HCT116 (cell line): Measurements from ENCODE around the gene IFNL1. TPM values are rescaled to one million over a fixed set of nuclear protein-coding genes. Genes with fewer than 3 reads are reported as not detected.

ENCODE experiments used
- ATAC-seq: fragments of 200-7000 bp; cut with Tn5 transposase; 2 replicates; pipeline ENCODE4 v1.9.1; 2020; ENCODE audit warnings: mild to moderate bottlenecking, moderate library complexity
- BruUV-seq: library from RNA; stranded (reverse); fragments of 400-500 nt; replicated peaks from 2 replicates; lab custom pipeline; 2021; lab: Mats Ljungman, UMichigan
- CTCF ChIA-PET: fragments of 300-600 bp; sonication (Branson Sonifier 250); formaldehyde crosslinking; loops from one replicate; lab custom pipeline; 2021; ENCODE audit warnings: antibody characterized with exemption; lab: Charles Lee
- POLR2A ChIA-PET: fragments of 300-600, 350-600 bp; sonication (Branson Sonifier 250); formaldehyde crosslinking; loops from one replicate; lab custom pipeline; 2021; ENCODE audit warnings: antibody characterized with exemption; lab: Charles Lee
- RAD21 ChIA-PET, 2 experiments: fragments of 300-600 bp; sonication (Branson Sonifier 250); formaldehyde crosslinking; loops; one replicate each; lab custom pipeline; 2023; ENCODE audit warnings: low total read pairs in 2 of 2; ENCODE audit not compliant: uncharacterized antibody in 2 of 2, unreplicated experiment in 2 of 2, low non-redundant PET in 1 of 2; lab: Charles Lee
- DNase-seq: peaks from one replicate; pipeline ENCODE4 v3.0.0-alpha.2; 2010; ENCODE audit warnings: low read depth, low spot score
- H2AFZ ChIP-seq: fragments of 200-600 bp; shearing (Covaris generic), sonication (generic); 2 replicates; pipeline ENCODE4 v1.6.1; 2017; ENCODE audit warnings: low read depth, mixed run types, mixed read lengths, antibody characterized with exemption, low read length; ENCODE audit not compliant: poor library complexity, severe bottlenecking
- H3K27ac ChIP-seq: 2 replicates; pipeline ENCODE4 v1.5.1; 2012; ENCODE audit warnings: low read depth, low read length
- H3K27me3 ChIP-seq: fragments of 200-600 bp; sonication (generic); 2 replicates; pipeline ENCODE4 v1.6.1; 2016; ENCODE audit warnings: mixed run types, low read length, mixed read lengths; ENCODE audit not compliant: insufficient read depth
- H3K36me3 ChIP-seq, 2 experiments: fragments of 200-500 bp in 1 of 2; fragments of 200-600 bp in 1 of 2; sonication (Bioruptor generic) in 1 of 2; sonication (generic) in 1 of 2; 2 replicates each; pipeline versions ENCODE4 v1.5.1 to v1.6.1; 2014 to 2016; ENCODE audit warnings: low read length in 2 of 2, inconsistent platforms in 1 of 2, mixed read lengths in 1 of 2, mixed run types in 1 of 2; ENCODE audit not compliant: insufficient read depth in 2 of 2, control insufficient read depth in 1 of 2
- H3K4me1 ChIP-seq, 2 experiments: fragments of 200-600 bp in 1 of 2; sonication (generic) in 1 of 2; 2 replicates each; pipeline versions ENCODE4 v1.5.1 to v1.6.1; 2012 to 2017; ENCODE audit warnings: low read length in 2 of 2, inconsistent platforms in 1 of 2, mild to moderate bottlenecking in 1 of 2, mixed read lengths in 1 of 2, mixed run types in 1 of 2, moderate library complexity in 1 of 2; ENCODE audit not compliant: insufficient read depth in 2 of 2, control insufficient read depth in 1 of 2
- H3K4me2 ChIP-seq: fragments of 200-600 bp; sonication (generic); 2 replicates; pipeline ENCODE4 v1.6.1; 2017; ENCODE audit warnings: mixed run types, low read length, mixed read lengths
- H3K4me3 ChIP-seq, 2 experiments: fragments of 200-600 bp in 1 of 2; sonication (generic) in 1 of 2; replicated peaks in 1 of 2; 2 replicates each; pipeline ENCODE4 v1.5.1; 2011 to 2016; ENCODE audit warnings: low read length in 2 of 2, control low read depth in 1 of 2, low read depth in 1 of 2, mild to moderate bottlenecking in 1 of 2, mixed read lengths in 1 of 2, mixed run types in 1 of 2
- H3K79me2 ChIP-seq: fragments of 200-600 bp; sonication (generic); 2 replicates; pipeline ENCODE4 v1.6.1; 2017; ENCODE audit warnings: mild to moderate bottlenecking, mixed run types, low read length, moderate library complexity, mixed read lengths; ENCODE audit not compliant: insufficient read depth
- H3K9ac ChIP-seq: fragments of 200-600 bp; sonication (generic); 2 replicates; pipeline ENCODE4 v1.6.1; 2016; ENCODE audit warnings: low read length, mixed read lengths
- H3K9me2 ChIP-seq: fragments of 200-600 bp; sonication (generic), shearing (Covaris generic); 2 replicates; pipeline ENCODE4 v1.6.1; 2017; ENCODE audit warnings: mixed run types, mild to moderate bottlenecking, moderate library complexity; ENCODE audit not compliant: insufficient read depth
- H3K9me3 ChIP-seq, 2 experiments: fragments of 200-500 bp in 1 of 2; fragments of 200-600 bp in 1 of 2; sonication (Bioruptor generic) in 1 of 2; sonication (generic) in 1 of 2; 2 replicates each; pipeline ENCODE4 v1.6.1; 2014 to 2017; ENCODE audit warnings: low read length in 2 of 2, mixed read lengths in 2 of 2, inconsistent platforms in 1 of 2, low read depth in 1 of 2, mild to moderate bottlenecking in 1 of 2, mixed run types in 1 of 2, moderate library complexity in 1 of 2; ENCODE audit not compliant: control insufficient read depth in 1 of 2, insufficient read depth in 1 of 2
- H4K20me1 ChIP-seq: fragments of 200-600 bp; sonication (generic), shearing (Covaris generic); 2 replicates; pipeline ENCODE4 v1.6.1; 2017; ENCODE audit warnings: mixed run types, mild to moderate bottlenecking, moderate library complexity; ENCODE audit not compliant: insufficient read depth
- CBX3 ChIP-seq: IDR thresholded peaks from 2 replicates; pipeline ENCODE4 v1.6.1; 2012; ENCODE audit warnings: low read depth
- EZH2 ChIP-seq: fragments of 200-600 bp; sonication (generic); IDR thresholded peaks from 2 replicates; pipeline ENCODE4 v1.6.1; 2017; ENCODE audit warnings: antibody characterized with exemption, mixed run types
- EZH2phosphoT487 ChIP-seq: fragments of 200-600 bp; IDR thresholded peaks from 2 replicates; pipeline ENCODE4 v1.6.1; 2018; ENCODE audit warnings: antibody characterized with exemption, borderline replicate concordance
- JUND ChIP-seq: IDR thresholded peaks from 2 replicates; pipeline ENCODE4 v1.6.1; 2012
- POLR2A ChIP-seq: IDR thresholded peaks from 2 replicates; pipeline ENCODE4 v1.7.0; 2011; ENCODE audit warnings: borderline replicate concordance; ENCODE audit not compliant: insufficient read depth, insufficient read length; ENCODE audit errors: extremely low read depth
- POLR2AphosphoS5 ChIP-seq: IDR thresholded peaks from 2 replicates; pipeline ENCODE4 v1.6.1; 2011; ENCODE audit warnings: mild to moderate bottlenecking, low read depth, low read length, moderate library complexity
- RAD21 ChIP-seq: IDR thresholded peaks from 2 replicates; pipeline ENCODE4 v1.6.1; 2012; ENCODE audit warnings: low read depth, mild to moderate bottlenecking
- SIN3A ChIP-seq: IDR thresholded peaks from 2 replicates; pipeline ENCODE4 v1.6.1; 2012; ENCODE audit warnings: low read depth
- SP1 ChIP-seq: IDR thresholded peaks from 2 replicates; pipeline ENCODE4 v1.6.1; 2012; ENCODE audit warnings: low read depth
- SRF ChIP-seq: IDR thresholded peaks from 2 replicates; pipeline ENCODE4 v1.6.1; 2012; ENCODE audit warnings: low read depth
- YY1 ChIP-seq: IDR thresholded peaks from 2 replicates; pipeline ENCODE4 v1.6.1; 2011; ENCODE audit warnings: low read length, low read depth, moderate library complexity, mild to moderate bottlenecking; ENCODE audit not compliant: insufficient replicate concordance; ENCODE audit errors: extremely low read depth
- ZFX ChIP-seq: fragments of 450-650 bp; IDR thresholded peaks from 2 replicates; pipeline ENCODE4 v1.6.1; 2017
- ZNF274 ChIP-seq: fragments of 200-500 bp; sonication (Bioruptor generic); IDR thresholded peaks from 2 replicates; pipeline ENCODE4 v1.6.1; 2014; ENCODE audit warnings: mild to moderate bottlenecking, low read depth, low read length, inconsistent platforms
- intact Hi-C: fragments of 100-400 bp; cut with micrococcal nuclease; formaldehyde crosslinking; loops from 2 replicates; pipeline ENCODE4 v1.10.0; 2022
- total RNA-seq: library from RNA; stranded (reverse); gene quantifications from one replicate; pipeline ENCODE4 v1.2.1, GENCODE V29; 2021; ENCODE audit not compliant: unreplicated experiment
- TF ChIP-seq, protein P1 (sequence below): IDR thresholded peaks from 2 replicates; pipeline ENCODE4 v1.6.1; 2011; ENCODE audit warnings: mild to moderate bottlenecking, low read length, moderate library complexity; ENCODE audit not compliant: insufficient replicate concordance; ENCODE audit errors: extremely low read depth
- TF ChIP-seq, protein P2 (sequence below): IDR thresholded peaks from 2 replicates; pipeline ENCODE4 v1.6.1; 2012; ENCODE audit warnings: low read depth
- TF ChIP-seq, protein P3 (sequence below): IDR thresholded peaks from 2 replicates; pipeline ENCODE4 v1.6.1; 2012

Gene IFNL1
- total RNA-seq, 1 experiment from 2014 or later, result not detected

DNA sequence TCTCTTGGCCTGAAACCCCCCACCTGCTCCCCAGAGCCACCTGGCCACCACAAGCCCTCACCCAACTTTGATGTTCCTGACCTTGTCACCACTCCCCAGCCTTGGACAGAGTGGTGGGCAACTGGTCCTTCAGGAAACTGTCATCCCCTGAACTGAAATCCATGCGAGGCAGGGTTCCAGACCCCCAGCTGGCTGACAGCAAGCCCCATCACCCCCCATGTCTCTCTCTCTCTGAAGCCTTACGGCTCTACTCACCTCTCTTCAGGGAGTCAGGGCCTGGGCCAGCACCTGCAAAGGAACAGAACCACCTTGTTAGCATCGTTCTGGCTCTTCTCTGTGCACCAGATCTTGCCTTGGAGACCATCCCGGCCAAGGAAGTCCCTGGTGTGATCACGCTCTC, 21.9 kb downstream of the IFNL1 start:
- no peak for ATAC-seq
- Histone ChIP-seq H3K27ac (no peak overlapping the region), H3K27me3 (no peaks in the 10 kb centered on the region), H3K9ac (no peak overlapping the region), H3K4me1 (peaks cover 3 to 16% of the 10 kb centered on the region in 2 experiments; a peak in 3 of 4 replicates), H4K20me1 (no peaks in the 10 kb centered on the region), H2AFZ (no peak overlapping the region), H3K4me3 (no peak overlapping the region), H3K79me2 (peaks cover 22% of the 10 kb centered on the region), H3K4me2 (no peak overlapping the region), H3K36me3 (peaks cover 6 to 7% of the 10 kb centered on the region in 2 experiments), H3K9me2 (no peaks in the 10 kb centered on the region), H3K9me3 (no peaks in the 10 kb centered on the region)
- intact Hi-C loops, result no loop called here
- ChIA-PET CTCF (no interaction called here), POLR2A (no interaction called here), RAD21 (no interaction called here)
- TF ChIP-seq YY1 (no peak), EZH2 (no peak), SIN3A (no peak), POLR2A (no peak), SP1 (no peak), POLR2AphosphoS5 (no peak), JUND (no peak), RAD21 (no peak), ZNF274 (no peak), SRF (no peak), CBX3 (no peak), EZH2phosphoT487 (no peak), ZFX (no peak)
- TF ChIP-seq, protein P1, sequence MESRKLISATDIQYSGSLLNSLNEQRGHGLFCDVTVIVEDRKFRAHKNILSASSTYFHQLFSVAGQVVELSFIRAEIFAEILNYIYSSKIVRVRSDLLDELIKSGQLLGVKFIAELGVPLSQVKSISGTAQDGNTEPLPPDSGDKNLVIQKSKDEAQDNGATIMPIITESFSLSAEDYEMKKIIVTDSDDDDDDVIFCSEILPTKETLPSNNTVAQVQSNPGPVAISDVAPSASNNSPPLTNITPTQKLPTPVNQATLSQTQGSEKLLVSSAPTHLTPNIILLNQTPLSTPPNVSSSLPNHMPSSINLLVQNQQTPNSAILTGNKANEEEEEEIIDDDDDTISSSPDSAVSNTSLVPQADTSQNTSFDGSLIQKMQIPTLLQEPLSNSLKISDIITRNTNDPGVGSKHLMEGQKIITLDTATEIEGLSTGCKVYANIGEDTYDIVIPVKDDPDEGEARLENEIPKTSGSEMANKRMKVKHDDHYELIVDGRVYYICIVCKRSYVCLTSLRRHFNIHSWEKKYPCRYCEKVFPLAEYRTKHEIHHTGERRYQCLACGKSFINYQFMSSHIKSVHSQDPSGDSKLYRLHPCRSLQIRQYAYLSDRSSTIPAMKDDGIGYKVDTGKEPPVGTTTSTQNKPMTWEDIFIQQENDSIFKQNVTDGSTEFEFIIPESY, result no peak
- TF ChIP-seq, protein P2, sequence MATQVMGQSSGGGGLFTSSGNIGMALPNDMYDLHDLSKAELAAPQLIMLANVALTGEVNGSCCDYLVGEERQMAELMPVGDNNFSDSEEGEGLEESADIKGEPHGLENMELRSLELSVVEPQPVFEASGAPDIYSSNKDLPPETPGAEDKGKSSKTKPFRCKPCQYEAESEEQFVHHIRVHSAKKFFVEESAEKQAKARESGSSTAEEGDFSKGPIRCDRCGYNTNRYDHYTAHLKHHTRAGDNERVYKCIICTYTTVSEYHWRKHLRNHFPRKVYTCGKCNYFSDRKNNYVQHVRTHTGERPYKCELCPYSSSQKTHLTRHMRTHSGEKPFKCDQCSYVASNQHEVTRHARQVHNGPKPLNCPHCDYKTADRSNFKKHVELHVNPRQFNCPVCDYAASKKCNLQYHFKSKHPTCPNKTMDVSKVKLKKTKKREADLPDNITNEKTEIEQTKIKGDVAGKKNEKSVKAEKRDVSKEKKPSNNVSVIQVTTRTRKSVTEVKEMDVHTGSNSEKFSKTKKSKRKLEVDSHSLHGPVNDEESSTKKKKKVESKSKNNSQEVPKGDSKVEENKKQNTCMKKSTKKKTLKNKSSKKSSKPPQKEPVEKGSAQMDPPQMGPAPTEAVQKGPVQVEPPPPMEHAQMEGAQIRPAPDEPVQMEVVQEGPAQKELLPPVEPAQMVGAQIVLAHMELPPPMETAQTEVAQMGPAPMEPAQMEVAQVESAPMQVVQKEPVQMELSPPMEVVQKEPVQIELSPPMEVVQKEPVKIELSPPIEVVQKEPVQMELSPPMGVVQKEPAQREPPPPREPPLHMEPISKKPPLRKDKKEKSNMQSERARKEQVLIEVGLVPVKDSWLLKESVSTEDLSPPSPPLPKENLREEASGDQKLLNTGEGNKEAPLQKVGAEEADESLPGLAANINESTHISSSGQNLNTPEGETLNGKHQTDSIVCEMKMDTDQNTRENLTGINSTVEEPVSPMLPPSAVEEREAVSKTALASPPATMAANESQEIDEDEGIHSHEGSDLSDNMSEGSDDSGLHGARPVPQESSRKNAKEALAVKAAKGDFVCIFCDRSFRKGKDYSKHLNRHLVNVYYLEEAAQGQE, result no peak
- TF ChIP-seq, protein P3, sequence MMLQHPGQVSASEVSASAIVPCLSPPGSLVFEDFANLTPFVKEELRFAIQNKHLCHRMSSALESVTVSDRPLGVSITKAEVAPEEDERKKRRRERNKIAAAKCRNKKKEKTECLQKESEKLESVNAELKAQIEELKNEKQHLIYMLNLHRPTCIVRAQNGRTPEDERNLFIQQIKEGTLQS, result no peak
- no TSS peak for BruUV-seq
- DNase-seq, result no peak
